ENCODE results near the gene INPP1.

INPP1 gene

GRCh38 chr2:190412966-190413365, 69.6 kb downstream of the INPP1 start:
- no peak for DNase-seq

DNA sequence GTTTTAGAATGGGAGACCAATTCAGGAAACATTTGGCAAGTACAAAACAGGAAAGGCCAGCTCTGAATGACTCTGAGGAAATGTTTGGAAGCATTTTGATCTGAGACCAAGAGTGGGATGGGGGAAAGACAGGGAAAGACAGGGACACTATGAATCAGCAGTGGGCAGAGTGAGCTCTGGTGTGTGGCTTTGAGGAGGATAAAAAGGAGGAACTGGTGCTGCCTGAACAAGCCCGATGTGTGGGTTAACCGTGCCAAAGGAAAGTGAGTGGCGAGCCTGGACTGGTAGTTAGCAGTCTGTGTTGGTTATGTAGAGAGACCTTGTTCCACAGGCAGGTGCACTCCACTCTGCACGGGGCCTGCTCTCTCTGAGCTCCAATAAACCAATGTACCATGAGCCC, 70.0 kb downstream of the INPP1 start:
- DNase-seq = no peak

GRCh38 chr2:190415251-190415650, 71.9 kb downstream of the INPP1 start:
- DNase-seq = no peak

- DNase-seq = no peak
Measured at GRCh38 chr2:190415794-190416775, 72.7 kb downstream of the INPP1 start.

GRCh38 chr2:190417045-190417842, 73.9 kb downstream of the INPP1 start:
- DNase-seq = no peak

GRCh38 chr2:190418727-190419126, 75.3 kb downstream of the INPP1 start:
- DNase-seq = no peak

DNA sequence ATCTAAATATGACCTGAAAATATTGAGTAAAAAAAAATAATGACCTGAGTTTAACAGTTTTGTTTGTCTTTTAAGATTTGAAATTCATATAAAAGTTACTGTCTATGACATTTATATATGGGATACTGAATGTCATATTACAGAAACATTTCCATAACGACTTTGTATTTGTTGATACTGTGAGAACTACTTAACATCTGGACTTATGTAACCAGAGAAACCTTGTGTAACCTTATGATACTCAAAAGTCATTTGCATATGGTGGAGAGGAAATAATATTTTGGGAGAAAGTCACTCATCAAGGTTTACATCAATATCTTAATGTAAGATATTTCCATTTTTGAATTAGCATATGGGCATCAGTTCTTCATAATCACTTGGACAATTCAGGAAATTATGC, 77.4 kb downstream of the INPP1 start:
- no peak for DNase-seq

Data from DMS79 (cell line).